H9 (cell line): ENCODE results near the gene PDZD7. TPM values are rescaled to one million over a fixed set of nuclear protein-coding genes. Genes with fewer than 3 reads are reported as not detected.

Experiments used
- DNase-seq: peaks from one replicate; pipeline ENCODE4 v3.0.0-alpha.2; 2017
- H2AFZ ChIP-seq: one replicate; pipeline ENCODE4 v1.6.1; 2013; ENCODE audit warnings: mild to moderate bottlenecking, low read length, control low read depth, moderate library complexity
- H2AK5ac ChIP-seq: 2 replicates; pipeline ENCODE4 v1.6.1; 2013; ENCODE audit warnings: low read length, control low read depth, mixed read lengths; ENCODE audit not compliant: insufficient read length
- H2BK120ac ChIP-seq: one replicate; pipeline ENCODE4 v1.6.1; 2013; ENCODE audit warnings: low read depth, mild to moderate bottlenecking, low read length, control low read depth, inconsistent platforms; ENCODE audit not compliant: poor library complexity, severe bottlenecking
- H2BK12ac ChIP-seq: 2 replicates; pipeline ENCODE4 v1.6.1; 2013; ENCODE audit warnings: low read length, control low read depth, mixed read lengths, low read depth; ENCODE audit not compliant: insufficient read length
- H2BK15ac ChIP-seq: 2 replicates; pipeline ENCODE4 v1.6.1; 2013; ENCODE audit warnings: low read depth, low read length, control low read depth
- H2BK20ac ChIP-seq: one replicate; pipeline ENCODE4 v1.6.1; 2013; ENCODE audit warnings: low read depth, mild to moderate bottlenecking, low read length, control low read depth, inconsistent platforms; ENCODE audit not compliant: poor library complexity, severe bottlenecking
- H2BK5ac ChIP-seq: 2 replicates; pipeline ENCODE4 v1.6.1; 2013; ENCODE audit warnings: low read length, control low read depth, mixed read lengths; ENCODE audit not compliant: insufficient read length
- H3K14ac ChIP-seq: 2 replicates; pipeline ENCODE4 v1.6.1; 2013; ENCODE audit warnings: low read length, control low read depth; ENCODE audit not compliant: insufficient read depth
- H3K18ac ChIP-seq: 2 replicates; pipeline ENCODE4 v1.6.1; 2013; ENCODE audit warnings: low read depth, mild to moderate bottlenecking, mixed read lengths, low read length, control low read depth; ENCODE audit not compliant: insufficient read length
- H3K23ac ChIP-seq: 2 replicates; pipeline ENCODE4 v1.6.1; 2013; ENCODE audit warnings: low read length, control low read depth, mixed read lengths, low read depth; ENCODE audit not compliant: insufficient read length
- H3K23me2 ChIP-seq: 2 replicates; pipeline ENCODE4 v1.6.1; 2013; ENCODE audit warnings: low read depth, mild to moderate bottlenecking, mixed read lengths, low read length, control low read depth; ENCODE audit not compliant: insufficient read length, poor library complexity, severe bottlenecking
- H3K27ac ChIP-seq: 2 replicates; pipeline ENCODE4 v1.5.1; 2013; ENCODE audit warnings: low read length, control low read depth, mixed read lengths, low read depth; ENCODE audit not compliant: insufficient read length
- H3K27me3 ChIP-seq: 2 replicates; pipeline ENCODE4 v1.6.1; 2013; ENCODE audit warnings: low read length, control low read depth, inconsistent platforms; ENCODE audit not compliant: insufficient read depth
- H3K4ac ChIP-seq: 2 replicates; pipeline ENCODE4 v1.6.1; 2013; ENCODE audit warnings: low read depth, mild to moderate bottlenecking, control low read depth, inconsistent platforms, low read length, moderate library complexity
- H3K4me1 ChIP-seq: 2 replicates; pipeline ENCODE4 v1.6.1; 2013; ENCODE audit warnings: low read length, control low read depth, inconsistent platforms; ENCODE audit not compliant: insufficient read depth
- H3K4me2 ChIP-seq: 2 replicates; pipeline ENCODE4 v1.6.1; 2013; ENCODE audit warnings: low read length, control low read depth, mixed read lengths; ENCODE audit not compliant: insufficient read length, insufficient read depth
- H3K56ac ChIP-seq: 2 replicates; pipeline ENCODE4 v1.6.1; 2013; ENCODE audit warnings: low read depth, mild to moderate bottlenecking, mixed read lengths, low read length, control low read depth; ENCODE audit not compliant: insufficient read length
- H3K79me1 ChIP-seq: 2 replicates; pipeline ENCODE4 v1.6.1; 2013; ENCODE audit warnings: low read depth, mild to moderate bottlenecking, moderate library complexity, low read length, control low read depth, inconsistent platforms; ENCODE audit not compliant: insufficient read depth, poor library complexity, severe bottlenecking
- H3K79me2 ChIP-seq: 2 replicates; pipeline ENCODE4 v1.6.1; 2013; ENCODE audit warnings: low read length, control low read depth, inconsistent platforms; ENCODE audit not compliant: insufficient read depth
- H3K9ac ChIP-seq: 2 replicates; pipeline ENCODE4 v1.6.1; 2013; ENCODE audit warnings: low read length, control low read depth, mixed read lengths; ENCODE audit not compliant: insufficient read length; ENCODE audit errors: extremely low read depth
- H3K9me3 ChIP-seq: one replicate; pipeline ENCODE4 v1.6.1; 2013; ENCODE audit warnings: low read depth, low read length, inconsistent platforms; ENCODE audit not compliant: control insufficient read depth
- H3T11ph ChIP-seq: one replicate; pipeline ENCODE4 v1.6.1; 2013; ENCODE audit warnings: mild to moderate bottlenecking, low read length, control low read depth, inconsistent platforms
- H4K20me1 ChIP-seq: one replicate; pipeline ENCODE4 v1.6.1; 2013; ENCODE audit not compliant: control insufficient read depth, insufficient read length, insufficient read depth
- H4K5ac ChIP-seq: 2 replicates; pipeline ENCODE4 v1.6.1; 2013; ENCODE audit warnings: low read depth, mild to moderate bottlenecking, mixed read lengths, low read length, control low read depth; ENCODE audit not compliant: insufficient read length
- H4K8ac ChIP-seq: replicated peaks from 2 replicates; pipeline ENCODE4 v1.6.1; 2013; ENCODE audit warnings: low read length, control low read depth, mixed read lengths, low read depth; ENCODE audit not compliant: insufficient read length
- H4K91ac ChIP-seq: 2 replicates; pipeline ENCODE4 v1.6.1; 2013; ENCODE audit warnings: low read depth, mild to moderate bottlenecking, moderate library complexity, mixed read lengths, low read length, control low read depth; ENCODE audit not compliant: insufficient read length
- H3K27ac Mint-ChIP-seq, 3 experiments: 2 replicates in 2 of 3; 3 replicates in 1 of 3; pipeline ENCODE4 v1.8.0; 2020 to 2021; ENCODE audit warnings: mixed read lengths in 3 of 3, mild to moderate bottlenecking in 1 of 3, moderate library complexity in 1 of 3
- H3K27me3 Mint-ChIP-seq: 2 replicates; pipeline ENCODE4 v1.8.0; 2021; ENCODE audit warnings: low read depth, mild to moderate bottlenecking, moderate library complexity, mixed read lengths
- H3K36me3 Mint-ChIP-seq, 3 experiments: 2 replicates in 2 of 3; 3 replicates in 1 of 3; pipeline ENCODE4 v1.8.0; 2020 to 2021; ENCODE audit warnings: low read depth in 3 of 3, mixed read lengths in 3 of 3; ENCODE audit not compliant: insufficient read depth in 1 of 3
- H3K4me1 Mint-ChIP-seq, 2 experiments: 2 replicates each; pipeline ENCODE4 v1.8.0; 2020; ENCODE audit warnings: mixed read lengths in 2 of 2
- H3K4me3 Mint-ChIP-seq, 2 experiments: 2 replicates in 1 of 2; 3 replicates in 1 of 2; pipeline ENCODE4 v1.8.0; 2020 to 2021; ENCODE audit warnings: mild to moderate bottlenecking in 2 of 2, mixed read lengths in 2 of 2, moderate library complexity in 1 of 2
- H3K9me3 Mint-ChIP-seq, 2 experiments: 2 replicates in 1 of 2; 3 replicates in 1 of 2; pipeline ENCODE4 v1.8.0; 2020; ENCODE audit warnings: mild to moderate bottlenecking in 2 of 2, mixed read lengths in 2 of 2, moderate library complexity in 1 of 2
- WGBS: extraction: QIAGEN DNeasy Blood & Tissue Kit; methylation state at CpG from one replicate; pipeline ENCODE4 v1.1.7; 2013; ENCODE audit warnings: missing lambda C conversion rate, low lambda C conversion rate, mixed read lengths; ENCODE audit not compliant: insufficient read length; ENCODE audit errors: extremely low coverage; 5-methylcytosine and 5-hydroxymethylcytosine counted together
- total RNA-seq: library from RNA; stranded (reverse); gene quantifications from 2 replicates; pipeline ENCODE4 v1.2.1, GENCODE V29; 2021
- TF ChIP-seq, protein P1 (sequence below): fragments of 200-600 bp; sonication (generic); conservative IDR thresholded peaks from 3 replicates; pipeline ENCODE4 v1.8.0; 2021; ENCODE audit warnings: antibody characterized with exemption, mild to moderate bottlenecking

PDZD7 gene
- total RNA-seq, 1 experiment from 2014 or later = 2.0 TPM

DNA sequence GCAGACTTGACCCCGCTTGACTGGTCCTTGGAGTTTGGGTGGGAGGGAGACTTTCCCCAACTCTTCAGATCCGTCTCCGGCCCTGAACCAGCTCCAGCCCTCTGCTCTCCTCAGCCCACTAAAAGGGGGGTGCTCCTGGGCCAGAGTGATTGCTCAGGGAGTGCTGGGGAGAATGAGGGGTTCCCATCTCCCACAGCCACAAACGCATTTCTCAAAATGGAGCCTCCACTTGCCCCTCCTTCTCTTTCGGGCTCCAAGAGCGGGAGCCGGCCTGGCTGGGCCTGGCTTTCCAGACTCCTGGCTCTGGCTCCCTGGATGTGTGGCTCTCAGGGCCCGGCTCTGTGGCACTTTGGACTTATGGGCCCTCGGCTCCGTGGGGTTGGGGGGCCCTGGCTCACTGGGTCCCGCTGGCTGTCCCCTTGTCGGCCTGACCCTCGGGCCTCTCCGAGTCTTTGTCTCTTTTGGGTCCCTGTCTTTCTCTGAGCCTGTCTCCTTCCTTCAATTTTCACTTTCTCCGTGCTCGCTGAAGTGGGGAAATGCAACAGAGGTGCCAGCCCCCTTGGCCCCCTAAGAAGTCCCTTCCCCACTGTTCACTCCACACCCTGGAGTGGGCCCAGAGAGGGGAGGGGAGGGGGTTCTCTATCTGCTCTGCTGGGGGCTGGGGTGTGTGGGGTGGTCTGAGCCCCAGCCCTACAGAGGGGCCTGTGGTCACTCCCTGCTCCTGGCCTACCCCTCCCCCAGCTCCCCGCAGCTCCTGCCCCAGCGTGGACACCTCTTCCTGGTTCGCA, 30.6 kb downstream of the PDZD7 start:
- Histone ChIP-seq H3K9ac (peak overlapping the region; percentile 86), H3K18ac (peak overlapping the region; percentile 88), H2BK15ac (no peak overlapping the region), H2AK5ac (no peak overlapping the region), H2BK120ac (no peak overlapping the region), H4K20me1 (no peaks in the 10 kb centered on the region), H2BK20ac (no peak overlapping the region), H2BK5ac (no peak overlapping the region), H3K27me3 (no peaks in the 10 kb centered on the region), H3K79me1 (no peaks in the 10 kb centered on the region), H2AFZ (no peak overlapping the region), H3K23ac (no peak overlapping the region), H4K5ac (no peak overlapping the region), H3K4me1 (peaks cover 2% of the 10 kb centered on the region; the same call in 1 of the 2 replicates), H3K79me2 (no peaks in the 10 kb centered on the region; the same call in 1 of the 2 replicates), H3K9me3 (no peaks in the 10 kb centered on the region), H3K56ac (no peak overlapping the region), H4K91ac (no peak overlapping the region), H3K4me2 (peak overlapping the region; percentile 70), H4K8ac (no peak overlapping the region), H3K23me2 (peaks cover 33% of the 10 kb centered on the region), H3K27ac (no peak overlapping the region), H3K14ac (peak overlapping the region; percentile 89), H3K4ac (no peak overlapping the region; the same call in 1 of the 2 replicates), H3T11ph (no peak overlapping the region), H2BK12ac (no peak overlapping the region)
- peak overlapping the region; percentile 88 to 92 for H3K4me3 Mint-ChIP-seq
- peaks cover 25 to 29% of the 10 kb centered on the region in 2 experiments for H3K4me1 Mint-ChIP-seq
- H3K27ac Mint-ChIP-seq = peak overlapping the region; percentile 41 to 97 (median 94); a peak in 4 of 7 replicates
- no CpG with 5 or more reads among the region's 19 CpGs for WGBS
- no peaks in the 10 kb centered on the region; a peak in 2 of 5 replicates for H3K9me3 Mint-ChIP-seq
- H3K36me3 Mint-ChIP-seq = peaks cover 12 to 25% (median 24%) of the 10 kb centered on the region in 3 experiments; a peak in 6 of 7 replicates
- H3K27me3 Mint-ChIP-seq = no peaks in the 10 kb centered on the region
- TF ChIP-seq, protein P1, sequence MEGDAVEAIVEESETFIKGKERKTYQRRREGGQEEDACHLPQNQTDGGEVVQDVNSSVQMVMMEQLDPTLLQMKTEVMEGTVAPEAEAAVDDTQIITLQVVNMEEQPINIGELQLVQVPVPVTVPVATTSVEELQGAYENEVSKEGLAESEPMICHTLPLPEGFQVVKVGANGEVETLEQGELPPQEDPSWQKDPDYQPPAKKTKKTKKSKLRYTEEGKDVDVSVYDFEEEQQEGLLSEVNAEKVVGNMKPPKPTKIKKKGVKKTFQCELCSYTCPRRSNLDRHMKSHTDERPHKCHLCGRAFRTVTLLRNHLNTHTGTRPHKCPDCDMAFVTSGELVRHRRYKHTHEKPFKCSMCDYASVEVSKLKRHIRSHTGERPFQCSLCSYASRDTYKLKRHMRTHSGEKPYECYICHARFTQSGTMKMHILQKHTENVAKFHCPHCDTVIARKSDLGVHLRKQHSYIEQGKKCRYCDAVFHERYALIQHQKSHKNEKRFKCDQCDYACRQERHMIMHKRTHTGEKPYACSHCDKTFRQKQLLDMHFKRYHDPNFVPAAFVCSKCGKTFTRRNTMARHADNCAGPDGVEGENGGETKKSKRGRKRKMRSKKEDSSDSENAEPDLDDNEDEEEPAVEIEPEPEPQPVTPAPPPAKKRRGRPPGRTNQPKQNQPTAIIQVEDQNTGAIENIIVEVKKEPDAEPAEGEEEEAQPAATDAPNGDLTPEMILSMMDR = no peak
- DNase-seq = no peak
